Stimulated activated CD4-positive, alpha-beta T cell treated with anti-CD3 and anti-CD28 coated beads, Interleukin-1b, Interleukin-23, amount 100 ng/mL, for 48 hours (primary cell): Measurements from ENCODE around the gene LIPG.
"Not testable (repeated sequence)": the region's sequence is repeated elsewhere in the genome, so short reads cannot be mapped to it uniquely, and the experiment has no call there.

Experiments used
- DNase-seq: peaks from one replicate; pipeline ENCODE4 v3.0.0-alpha.2; 2020

The LIPG gene

DNA sequence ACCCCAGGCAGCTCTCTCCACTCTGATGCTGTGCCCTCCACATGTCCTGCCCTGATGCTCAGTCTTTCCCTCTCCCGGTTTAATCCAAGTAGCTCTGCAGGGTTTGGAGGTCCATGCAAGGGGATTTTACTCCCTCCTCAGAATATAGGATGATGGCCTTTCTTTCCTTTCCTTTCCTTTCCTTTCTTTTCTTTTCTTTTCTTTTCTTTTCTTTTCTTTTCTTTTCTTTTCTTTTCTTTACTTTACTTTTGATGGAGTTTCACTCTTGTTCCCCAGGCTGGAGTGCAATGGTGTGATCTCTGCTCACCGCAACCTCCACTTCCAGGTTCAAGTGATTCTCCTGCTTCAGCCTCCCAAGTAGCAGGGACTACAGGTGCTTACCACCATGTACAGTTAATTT is 17.7 kb downstream of the LIPG start:
- not testable (repeated sequence) for DNase-seq

DNA sequence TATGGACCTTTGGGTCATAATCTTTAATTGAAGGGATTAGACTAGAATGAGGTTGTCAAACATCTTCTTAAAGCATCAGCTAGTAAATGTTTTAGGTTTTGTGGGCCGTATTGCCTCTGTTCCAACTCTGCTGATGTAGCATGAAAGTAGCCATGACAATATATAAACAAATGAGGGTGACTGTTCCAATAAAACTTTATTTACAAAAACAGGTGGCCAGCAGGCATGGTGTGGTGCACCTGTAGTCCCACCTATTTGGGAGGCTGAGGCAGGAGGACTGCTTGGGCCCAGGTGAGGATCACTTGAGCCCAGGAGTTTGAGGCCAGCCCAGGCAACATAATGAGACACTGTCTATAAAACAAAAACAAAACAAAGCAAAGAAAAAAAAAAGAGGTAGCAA is 18.4 kb downstream of the LIPG start:
- no peak for DNase-seq

DNA sequence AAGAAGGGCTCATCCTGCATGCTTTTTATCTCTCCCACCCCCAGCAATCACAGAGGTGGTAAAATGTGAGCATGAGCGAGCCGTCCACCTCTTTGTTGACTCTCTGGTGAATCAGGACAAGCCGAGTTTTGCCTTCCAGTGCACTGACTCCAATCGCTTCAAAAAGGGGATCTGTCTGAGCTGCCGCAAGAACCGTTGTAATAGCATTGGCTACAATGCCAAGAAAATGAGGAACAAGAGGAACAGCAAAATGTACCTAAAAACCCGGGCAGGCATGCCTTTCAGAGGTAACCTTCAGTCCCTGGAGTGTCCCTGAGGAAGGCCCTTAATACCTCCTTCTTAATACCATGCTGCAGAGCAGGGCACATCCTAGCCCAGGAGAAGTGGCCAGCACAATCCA is 19.5 kb downstream of the LIPG start:
- DNase-seq, result no peak

DNA sequence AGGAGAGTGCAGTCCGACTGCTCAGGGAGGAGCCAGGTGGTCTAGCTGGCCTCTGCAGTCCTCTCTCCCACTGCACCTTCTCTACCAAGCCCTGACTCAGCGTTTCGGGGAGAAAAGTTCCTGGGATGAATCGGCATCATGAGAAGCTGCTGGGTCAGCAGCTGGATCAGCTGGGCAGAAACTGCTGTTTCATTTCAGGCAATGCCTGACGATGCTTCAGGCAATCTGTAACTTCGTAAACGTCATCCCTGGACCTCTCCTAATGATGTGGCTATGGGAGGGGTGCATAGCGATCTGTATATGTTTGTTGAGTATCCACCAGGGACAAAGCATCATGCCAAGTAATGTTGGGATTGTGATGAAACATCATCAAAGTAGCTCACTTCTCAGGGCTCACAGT is 20.7 kb downstream of the LIPG start:
- no peak for DNase-seq

DNA sequence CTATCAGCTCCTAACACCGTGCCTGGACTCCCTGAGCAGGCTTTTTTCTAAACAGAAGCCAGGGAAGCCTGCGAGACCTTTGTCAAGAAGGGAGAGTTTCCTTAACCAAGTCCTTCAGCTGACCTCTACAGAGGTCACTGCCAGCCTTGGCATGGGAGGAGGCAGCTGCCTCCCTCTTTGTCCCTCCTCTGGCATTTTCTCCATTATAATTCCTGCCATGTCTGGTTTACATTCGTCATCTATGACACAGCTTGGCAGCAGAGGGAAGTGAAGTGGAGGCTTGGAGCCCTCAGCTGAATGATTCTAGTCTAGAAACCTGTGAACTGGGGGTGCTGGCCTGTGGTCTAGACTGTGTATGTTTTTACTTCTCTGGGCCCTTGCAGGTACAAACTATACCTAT is 22.5 kb downstream of the LIPG start:
- no peak for DNase-seq

DNA sequence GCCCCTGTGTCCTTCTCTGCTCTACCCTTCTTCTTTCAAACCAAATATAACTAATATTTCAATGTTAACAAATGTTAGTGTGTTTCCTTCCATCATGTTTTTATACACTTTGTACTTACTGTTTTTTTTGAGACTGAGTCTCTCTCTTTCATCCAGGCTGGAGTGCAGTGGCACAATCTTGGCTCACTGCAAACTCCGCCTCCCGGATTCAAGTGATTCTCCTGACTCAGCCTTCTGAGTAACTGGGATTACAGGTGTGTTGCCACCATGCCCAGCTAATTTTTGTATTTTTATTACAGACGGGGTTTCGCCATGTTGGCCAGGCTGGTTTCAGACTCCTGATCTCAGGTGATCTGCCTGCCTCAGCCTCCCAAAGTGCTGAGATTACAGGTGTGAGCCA is 23.1 kb downstream of the LIPG start:
- not testable (repeated sequence) for DNase-seq

DNA sequence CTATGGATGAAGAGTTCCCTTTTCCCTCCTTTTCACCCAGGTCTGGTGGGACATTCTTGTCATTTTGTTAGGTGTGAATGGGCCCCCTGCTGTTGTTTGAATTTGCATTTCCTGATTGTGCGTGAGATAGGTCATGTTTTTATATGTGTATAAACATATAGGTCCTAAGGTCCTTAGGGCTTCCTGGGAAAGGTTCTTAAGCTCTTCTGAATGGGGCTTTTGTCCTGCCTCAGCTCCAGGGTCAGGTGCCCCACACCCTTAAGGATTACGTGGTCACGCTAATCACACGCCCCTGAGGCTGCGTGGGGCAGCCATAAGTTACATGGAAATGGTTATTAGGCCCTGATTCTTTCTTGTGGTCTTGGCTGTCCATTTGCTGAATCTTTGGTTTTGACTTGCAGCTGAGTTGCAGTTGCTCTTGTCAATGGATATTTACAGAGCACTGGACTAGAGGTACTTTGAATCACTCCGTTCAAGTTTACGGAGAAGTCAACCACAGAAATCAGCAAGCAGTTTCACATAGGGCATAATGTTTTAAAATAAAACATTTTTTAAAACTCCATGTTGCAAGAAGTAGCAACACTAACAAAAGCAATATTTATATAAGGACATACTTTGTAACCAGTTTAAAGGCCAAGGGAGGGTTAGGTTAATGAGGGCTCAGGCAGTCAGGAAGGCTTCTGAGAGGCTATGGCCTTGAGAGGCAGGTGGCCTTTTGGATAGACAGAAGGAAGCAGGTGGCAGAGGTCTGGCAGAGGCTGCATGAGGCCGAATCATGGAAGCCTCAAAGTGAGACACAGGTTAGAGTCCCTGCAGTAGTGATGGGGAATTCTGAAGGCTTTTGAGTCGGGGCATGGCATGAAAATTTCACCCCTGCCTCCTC is 24.2 kb downstream of the LIPG start:
- DNase-seq, result no peak

DNA sequence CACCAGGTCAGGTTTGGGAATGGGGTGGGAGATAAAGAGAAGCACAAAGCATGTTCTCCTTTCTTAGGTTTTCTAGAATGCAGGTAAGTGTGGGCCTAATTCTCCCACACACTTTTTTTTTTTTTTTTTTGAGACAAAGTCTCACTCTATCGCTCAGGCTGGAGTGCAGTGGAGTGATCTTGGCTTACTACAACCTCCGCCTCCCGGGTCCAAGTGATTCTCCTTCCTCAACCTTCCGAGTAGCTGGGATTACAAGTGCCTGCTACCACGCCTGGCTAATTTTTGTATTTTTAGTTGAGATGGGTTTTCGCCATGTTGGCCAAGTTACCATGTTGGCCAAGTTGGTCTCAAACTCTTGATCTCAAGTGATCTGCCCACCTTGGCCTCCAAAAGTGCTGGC is 26.3 kb downstream of the LIPG start:
- DNase-seq, result no peak

DNA sequence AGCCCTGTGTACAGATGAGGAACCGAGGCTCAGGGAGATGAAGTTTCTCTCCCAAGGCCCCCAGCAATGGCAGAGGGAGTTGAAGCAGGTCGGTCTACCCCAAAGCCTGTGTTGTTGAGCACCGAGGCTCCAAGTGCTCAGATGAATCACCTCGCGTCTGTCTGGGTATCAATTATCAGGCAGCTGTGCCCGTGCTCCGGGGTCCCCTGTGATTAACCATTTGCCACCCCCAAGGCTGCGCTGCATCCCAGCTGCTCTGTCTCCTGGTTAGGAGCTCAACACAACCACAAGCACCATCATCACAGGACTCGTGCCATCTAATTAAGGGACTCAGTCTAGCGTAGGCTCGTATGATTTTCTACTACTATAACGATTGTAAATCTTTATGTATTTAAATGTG is 27.1 kb downstream of the LIPG start:
- DNase-seq, result no peak

DNA sequence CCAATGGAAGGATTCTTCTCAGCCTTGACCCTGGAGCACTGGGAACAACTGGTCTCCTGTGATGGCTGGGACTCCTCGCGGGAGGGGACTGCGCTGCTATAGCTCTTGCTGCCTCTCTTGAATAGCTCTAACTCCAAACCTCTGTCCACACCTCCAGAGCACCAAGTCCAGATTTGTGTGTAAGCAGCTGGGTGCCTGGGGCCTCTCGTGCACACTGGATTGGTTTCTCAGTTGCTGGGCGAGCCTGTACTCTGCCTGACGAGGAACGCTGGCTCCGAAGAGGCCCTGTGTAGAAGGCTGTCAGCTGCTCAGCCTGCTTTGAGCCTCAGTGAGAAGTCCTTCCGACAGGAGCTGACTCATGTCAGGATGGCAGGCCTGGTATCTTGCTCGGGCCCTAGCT is 28.8 kb downstream of the LIPG start:
- DNase-seq, result no peak

DNA sequence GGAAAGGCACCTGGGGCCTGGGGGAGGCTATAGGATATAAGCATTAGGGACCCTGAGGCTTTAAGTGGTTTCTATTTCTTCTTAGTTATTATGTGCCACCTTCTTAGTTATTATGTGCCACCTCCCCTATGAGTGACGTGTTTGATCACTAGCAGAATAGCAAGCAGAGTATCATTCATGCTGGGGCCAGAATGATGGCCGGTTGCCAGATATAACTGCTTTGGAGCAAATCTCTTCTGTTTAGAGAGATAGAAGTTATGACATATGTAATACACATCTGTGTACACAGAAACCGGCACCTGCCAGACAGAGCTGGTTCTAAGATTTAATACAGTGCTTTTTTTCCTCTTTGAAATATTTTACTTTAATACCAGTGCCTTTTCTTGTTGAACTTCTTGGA is 29.4 kb downstream of the LIPG start:
- DNase-seq, result no peak

DNA sequence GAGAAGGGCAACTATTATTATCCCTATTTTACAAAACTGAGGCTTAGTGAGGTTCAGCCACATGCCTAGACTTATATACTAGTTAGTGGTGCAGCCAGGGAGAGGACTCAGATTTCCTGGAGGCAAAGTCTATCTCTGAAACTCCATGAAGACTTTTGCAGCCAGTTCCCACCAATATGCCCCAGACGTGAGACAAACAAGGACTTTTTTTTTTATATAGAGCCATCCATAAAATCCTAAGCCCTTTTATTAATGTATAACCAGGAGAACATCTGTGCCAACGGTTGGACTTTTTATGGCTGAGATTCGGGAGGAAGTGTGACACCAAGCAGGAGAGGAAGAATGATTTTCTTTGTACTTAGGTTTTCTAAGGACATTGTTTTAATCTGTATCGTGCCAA is 29.9 kb downstream of the LIPG start:
- DNase-seq, result no peak

DNA sequence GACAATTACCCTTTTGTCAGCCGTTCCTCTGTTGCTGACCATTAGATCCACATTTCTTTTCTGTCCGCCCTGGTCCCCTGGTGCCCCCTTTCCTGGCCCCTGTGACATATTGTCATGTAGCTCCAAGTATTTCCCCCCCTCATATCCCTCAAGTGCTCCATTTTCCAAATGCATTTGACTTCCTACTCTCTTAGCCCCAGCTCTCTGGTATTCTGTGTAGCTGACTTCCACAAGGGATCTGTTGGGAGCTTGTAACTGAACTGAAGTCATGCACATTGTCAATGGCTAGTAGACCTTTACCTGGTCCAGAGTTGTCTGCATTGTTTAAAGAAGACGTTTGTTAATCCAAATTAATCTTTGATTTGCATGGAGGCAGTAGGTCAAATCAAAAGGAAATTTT is 34.8 kb downstream of the LIPG start:
- no peak for DNase-seq

DNA sequence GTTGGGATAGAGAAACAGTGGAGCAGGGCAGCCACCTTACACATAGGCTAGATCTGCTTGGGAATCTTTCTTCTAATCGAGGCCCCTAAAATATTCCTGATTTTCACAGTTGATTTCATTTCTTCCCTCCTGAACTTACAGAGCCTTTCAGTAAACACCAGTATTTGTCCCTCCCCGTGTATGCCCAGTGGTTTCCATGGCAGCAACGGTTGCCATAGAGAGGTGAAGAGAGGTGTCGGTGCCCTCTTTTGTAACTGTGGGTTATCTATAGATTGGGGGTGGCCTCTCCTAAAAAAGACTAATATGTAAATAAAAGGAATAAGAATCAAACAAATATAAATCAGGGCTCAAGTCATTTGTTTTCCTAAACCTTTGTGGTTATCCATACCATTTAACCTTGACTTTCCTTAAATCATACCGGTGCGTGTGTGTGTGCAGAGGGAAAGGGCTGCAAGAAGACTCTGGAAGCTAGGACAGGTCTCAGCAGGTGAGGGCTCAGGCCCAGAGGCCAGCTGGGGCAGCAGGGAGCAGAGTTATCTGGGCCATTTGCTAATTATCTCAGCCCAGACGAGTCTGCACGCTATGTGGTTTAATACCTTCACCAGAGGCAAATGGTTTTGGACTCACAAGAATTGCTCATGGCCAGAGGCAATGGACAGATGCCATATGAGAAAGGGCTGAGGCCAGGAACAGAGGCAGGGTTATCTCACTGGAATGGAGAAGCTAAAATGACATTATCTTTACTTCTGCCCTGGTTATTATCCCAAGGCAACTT is 35.5 kb downstream of the LIPG start:
- no peak for DNase-seq

DNA sequence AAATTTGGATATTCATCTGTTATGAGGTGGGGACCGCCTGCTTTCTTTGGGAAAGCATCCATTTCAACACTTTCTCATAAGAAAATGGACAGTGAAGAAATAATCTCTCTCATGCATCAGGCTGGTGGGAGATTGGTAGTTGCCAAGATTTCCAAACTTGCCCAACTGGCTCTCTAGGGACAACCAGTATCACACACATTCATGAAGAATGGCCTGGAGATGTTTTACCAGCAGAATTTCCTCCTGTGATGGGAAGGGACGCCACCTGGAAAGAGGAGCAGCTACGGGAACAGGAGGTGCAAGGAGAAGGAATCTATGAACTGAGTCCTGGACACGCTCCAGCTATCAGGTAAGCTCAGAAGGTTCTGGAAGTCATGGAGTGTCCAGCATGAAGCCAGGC is 39.4 kb downstream of the LIPG start:
- DNase-seq, result no peak

DNA sequence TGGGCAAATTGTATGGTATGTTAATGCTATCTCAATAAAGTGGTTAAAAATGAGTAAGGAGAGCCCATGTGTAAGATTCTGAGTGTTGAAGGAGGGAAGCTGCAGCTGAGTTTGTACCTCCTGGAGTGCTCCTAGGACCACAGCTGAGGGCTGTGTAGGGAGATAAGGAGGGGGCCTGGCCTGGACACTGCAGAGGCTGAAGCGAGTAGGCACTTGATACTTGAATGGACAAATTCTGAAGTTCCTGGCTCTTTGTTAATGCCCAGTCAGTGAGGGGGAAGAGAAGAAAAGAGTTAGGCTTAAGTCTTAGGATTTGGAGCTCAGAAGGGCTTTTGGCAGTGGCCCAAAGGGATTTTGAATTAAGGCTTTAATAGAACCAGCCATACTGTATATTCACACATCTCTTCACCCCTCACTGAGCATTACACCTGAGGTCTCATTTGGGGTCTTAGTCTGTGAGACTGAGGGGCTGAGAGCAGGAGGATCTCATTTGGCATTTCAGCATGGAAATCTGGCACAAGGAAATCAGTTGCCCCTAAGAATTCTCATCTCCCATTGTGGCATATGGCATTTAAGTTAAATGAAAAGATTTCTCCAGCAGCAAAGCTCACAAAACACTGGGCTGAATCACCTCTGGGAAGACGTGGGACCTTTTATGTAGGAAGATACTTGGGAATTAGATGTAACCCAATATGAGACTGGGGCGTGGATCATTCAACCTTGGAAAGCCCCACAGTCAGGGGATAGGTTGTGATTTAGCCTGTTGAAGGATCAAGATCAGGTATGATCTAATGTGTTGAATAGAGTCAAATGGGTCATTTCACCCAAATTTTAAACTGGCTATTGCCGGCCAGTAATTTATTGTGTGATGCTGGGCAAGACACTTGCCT is 46.8 kb downstream of the LIPG start:
- DNase-seq, result no peak

DNA sequence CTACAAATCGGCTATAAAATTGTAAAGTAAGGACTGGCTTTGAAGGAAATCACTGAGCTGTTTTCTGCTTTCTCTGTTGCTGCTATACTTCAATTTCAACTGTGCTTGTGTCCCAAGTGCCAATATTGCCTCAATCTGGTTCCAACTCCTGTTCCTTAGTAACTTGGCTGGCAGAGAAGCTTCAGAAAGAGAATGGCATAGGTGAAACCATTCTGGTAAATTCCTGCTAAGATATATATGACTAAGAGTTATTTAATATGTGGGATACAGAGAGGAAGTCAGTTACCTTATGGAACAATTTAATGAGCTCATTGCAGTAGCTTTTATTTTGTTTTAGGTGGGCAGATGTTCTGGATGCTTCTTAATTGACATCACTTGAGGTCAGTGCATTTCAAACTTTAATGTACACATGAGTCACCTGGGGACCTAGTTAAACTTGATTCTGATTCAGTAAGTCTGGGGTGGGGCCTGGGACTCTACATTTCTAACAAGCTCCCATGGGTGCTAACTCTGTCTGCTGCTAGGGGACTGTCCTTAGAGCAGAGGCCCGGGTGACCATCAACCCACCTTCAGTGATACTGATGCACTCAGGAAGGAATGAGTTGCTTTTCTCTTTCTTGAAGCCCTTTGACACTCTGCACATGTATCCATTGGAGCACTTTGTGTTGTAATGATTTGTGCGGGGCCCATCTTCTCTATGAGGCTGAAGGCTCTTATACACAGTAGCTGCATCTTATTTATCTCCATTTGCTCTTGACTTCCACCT is 47.6 kb downstream of the LIPG start:
- no peak for DNase-seq

DNA sequence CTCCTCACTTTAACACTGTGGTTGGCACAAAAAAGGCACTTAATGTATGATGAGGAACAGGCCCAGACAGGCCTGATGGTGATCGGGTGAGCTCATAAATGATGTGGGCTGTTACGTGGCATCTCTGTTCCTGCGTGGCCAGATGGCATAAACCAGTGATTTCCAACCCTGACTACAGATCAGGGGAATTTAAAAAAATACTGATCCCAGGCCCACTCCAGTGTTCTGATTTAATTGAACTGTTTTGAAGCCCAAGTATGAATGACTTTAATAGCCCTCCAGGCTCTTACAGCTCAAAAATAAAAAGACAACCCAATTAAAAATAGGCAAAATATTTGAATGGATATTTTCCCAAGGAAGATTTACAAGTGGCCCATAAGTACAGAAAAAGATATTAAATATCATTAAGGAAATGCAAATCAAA is 48.2 kb downstream of the LIPG start:
- no peak for DNase-seq

DNA sequence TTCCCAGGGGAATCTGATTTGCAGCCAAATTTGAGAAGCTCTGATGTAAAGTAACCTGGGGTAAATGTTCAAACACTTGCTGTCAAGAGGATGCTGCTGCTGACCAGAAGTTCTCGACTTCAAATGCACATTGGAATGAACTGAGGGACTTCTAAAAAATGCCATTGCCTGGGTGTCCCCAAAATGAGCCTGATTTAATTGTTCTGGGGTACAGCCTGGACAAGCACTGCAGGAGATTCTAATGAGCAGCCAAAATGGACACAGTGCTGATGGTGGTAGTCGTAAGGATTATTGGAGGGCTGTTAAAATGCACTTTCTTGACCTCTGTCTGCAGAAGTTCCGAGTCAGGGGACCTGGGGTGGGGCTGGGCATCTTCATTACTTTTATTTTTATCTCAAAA is 49.5 kb downstream of the LIPG start:
- DNase-seq, result no peak

DNA sequence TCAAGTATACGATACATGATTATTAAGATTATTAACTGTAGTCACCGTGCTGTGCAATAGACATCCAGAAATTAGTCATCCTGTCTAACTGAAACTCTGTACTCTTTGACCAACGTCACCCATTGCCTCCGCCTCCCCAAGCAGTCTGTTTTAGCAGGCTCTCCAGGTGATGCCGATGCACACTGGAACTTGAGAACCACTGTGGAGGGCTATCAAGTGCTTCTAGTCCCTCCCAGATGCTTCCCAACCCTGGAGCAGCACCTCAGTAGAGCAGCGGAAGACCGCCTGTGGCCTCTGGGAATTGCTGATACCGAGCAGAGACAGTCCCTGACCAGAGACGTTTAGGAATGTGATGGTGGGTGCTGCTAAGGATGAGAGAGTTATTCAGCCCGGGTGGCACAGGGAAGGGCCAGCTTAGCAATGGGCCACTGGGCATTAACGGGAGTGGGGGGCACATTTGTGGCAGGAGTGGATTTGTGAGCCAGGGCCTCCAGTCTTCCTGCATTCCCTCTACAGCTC is 50.7 kb downstream of the LIPG start:
- no peak for DNase-seq

DNA sequence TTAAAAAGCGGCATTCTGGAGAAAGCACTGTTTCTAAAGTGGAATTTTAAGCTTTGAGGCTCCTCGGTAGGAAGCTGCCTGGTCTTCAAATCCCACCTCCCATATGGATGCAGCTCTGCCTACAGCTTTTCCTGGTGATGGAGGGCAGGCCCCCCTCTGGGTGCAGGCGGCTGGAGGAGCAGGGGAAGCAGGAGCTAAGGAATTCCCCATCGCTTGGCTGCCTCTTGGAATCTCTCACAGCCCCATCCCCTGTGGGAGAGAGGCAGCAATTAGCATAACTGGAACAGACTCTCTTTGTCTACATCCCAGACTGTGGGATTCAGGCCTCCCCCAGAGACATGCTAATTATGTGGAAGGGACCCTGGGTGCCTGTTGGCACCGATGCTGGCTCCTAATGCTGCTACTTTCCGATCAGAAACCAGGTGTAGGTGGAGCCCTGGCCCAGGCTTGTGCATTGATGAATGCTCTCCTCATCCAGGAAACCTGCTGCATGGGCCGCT is 51.3 kb downstream of the LIPG start:
- no peak for DNase-seq

DNA sequence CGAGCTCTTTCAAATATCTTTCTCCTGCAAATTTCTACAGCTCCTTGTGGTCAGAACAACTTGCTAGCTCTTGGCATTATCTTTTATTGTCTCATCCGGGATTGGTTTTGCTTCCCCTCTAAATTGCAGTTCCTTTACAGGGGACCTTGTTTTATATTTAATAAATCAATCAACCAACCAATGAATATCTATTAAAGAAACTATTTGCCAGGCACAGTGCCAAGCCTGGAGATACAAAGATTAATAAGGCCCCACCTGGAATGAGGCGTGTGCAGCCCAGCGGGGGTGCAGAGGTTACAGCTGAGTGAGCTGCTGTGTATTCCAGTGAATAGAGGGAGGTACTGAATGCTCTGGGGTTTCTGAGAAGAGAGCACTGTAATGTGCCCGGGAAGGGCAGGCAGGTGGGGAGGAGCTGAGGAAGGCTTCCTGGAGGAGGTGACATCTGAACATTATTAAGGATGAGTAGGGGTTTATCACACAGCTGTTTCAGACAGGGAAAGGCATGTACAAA is 51.8 kb downstream of the LIPG start:
- no peak for DNase-seq
